ENCODE results near the gene GLYATL1B.

GLYATL1B gene

GRCh38 chr11:59137190-59137589, 51.1 kb downstream of the GLYATL1B start:
- Histone ChIP-seq H3K4me1 (ENCODE audit: insufficient read depth, low read length) (no peaks in the 10 kb centered on the region), H3K4me3 (ENCODE audit: low read depth in 1 of 2, low read length in 2 of 2) (no peak overlapping the region)

GRCh38 chr11:59138643-59139042, 52.5 kb downstream of the GLYATL1B start:
- H3K9me3 ChIP-seq (ENCODE audit: low read length): no peaks in the 10 kb centered on the region
- no peak overlapping the region for H3K27ac ChIP-seq (ENCODE audit: low read depth, low read length)
- H3K27me3 ChIP-seq (ENCODE audit: control insufficient read depth in 1 of 2, insufficient read depth in 2 of 2, low read length in 2 of 2): no peaks in the 10 kb centered on the region
- H3K4me3 ChIP-seq (ENCODE audit: low read depth in 1 of 2, low read length in 2 of 2): no peak overlapping the region
- peaks cover 6% of the 10 kb centered on the region for H3K36me3 ChIP-seq (ENCODE audit: insufficient read depth, low read length)
- H3K4me1 ChIP-seq (ENCODE audit: insufficient read depth, low read length): peaks cover 3% of the 10 kb centered on the region
- no peak overlapping the region for H3K9ac ChIP-seq (ENCODE audit: low read length)

More at GRCh38 chr11:59137190-59137589, 51.1 kb downstream of the GLYATL1B start:
- Histone ChIP-seq H3K27ac (ENCODE audit: low read depth, low read length) (no peak overlapping the region), H3K9me3 (ENCODE audit: low read length) (no peaks in the 10 kb centered on the region), H3K36me3 (ENCODE audit: insufficient read depth, low read length) (peaks cover 15% of the 10 kb centered on the region), H3K27me3 (ENCODE audit: control insufficient read depth in 1 of 2, insufficient read depth in 2 of 2, low read length in 2 of 2) (no peaks in the 10 kb centered on the region), H3K9ac (ENCODE audit: low read length) (no peak overlapping the region)

- H3K9ac ChIP-seq (ENCODE audit: low read length): no peak overlapping the region
These were observed 55.1 kb downstream of the GLYATL1B start for GRCh38 chr11:59141191-59141590.

GRCh38 chr11:59141673-59142460, 55.8 kb downstream of the GLYATL1B start:
- peak overlapping the region; percentile 97 for H3K27ac ChIP-seq (ENCODE audit: low read depth, low read length)
- peak overlapping the region; percentile 73 for H3K9ac ChIP-seq (ENCODE audit: low read length)
- no peaks in the 10 kb centered on the region for H3K36me3 ChIP-seq (ENCODE audit: insufficient read depth, low read length)
- H3K27me3 ChIP-seq (ENCODE audit: control insufficient read depth in 1 of 2, insufficient read depth in 2 of 2, low read length in 2 of 2): no peaks in the 10 kb centered on the region
- H3K4me1 ChIP-seq (ENCODE audit: insufficient read depth, low read length): peaks cover 17% of the 10 kb centered on the region
- H3K9me3 ChIP-seq (ENCODE audit: low read length): no peaks in the 10 kb centered on the region
- H3K4me3 ChIP-seq (ENCODE audit: low read depth in 1 of 2, low read length in 2 of 2): peak overlapping the region; percentile 88 to 94

More at GRCh38 chr11:59141191-59141590, 55.1 kb downstream of the GLYATL1B start:
- Histone ChIP-seq H3K9me3 (ENCODE audit: low read length) (no peaks in the 10 kb centered on the region), H3K4me3 (ENCODE audit: low read depth in 1 of 2, low read length in 2 of 2) (no peak overlapping the region), H3K4me1 (ENCODE audit: insufficient read depth, low read length) (peaks cover 17% of the 10 kb centered on the region), H3K27me3 (ENCODE audit: control insufficient read depth in 1 of 2, insufficient read depth in 2 of 2, low read length in 2 of 2) (no peaks in the 10 kb centered on the region), H3K36me3 (ENCODE audit: insufficient read depth, low read length) (no peaks in the 10 kb centered on the region), H3K27ac (ENCODE audit: low read depth, low read length) (no peak overlapping the region)

- Histone ChIP-seq H3K36me3 (ENCODE audit: insufficient read depth, low read length) (no peaks in the 10 kb centered on the region), H3K9ac (ENCODE audit: low read length) (peak within 1 kb of the TSS; percentile 73), H3K4me1 (ENCODE audit: insufficient read depth, low read length) (peaks cover 17% of the 10 kb centered on the region), H3K27ac (ENCODE audit: low read depth, low read length) (peak within 1 kb of the TSS; percentile 97), H3K27me3 (ENCODE audit: control insufficient read depth in 1 of 2, insufficient read depth in 2 of 2, low read length in 2 of 2) (no peaks in the 10 kb centered on the region), H3K4me3 (ENCODE audit: low read depth in 1 of 2, low read length in 2 of 2) (peak within 1 kb of the TSS; percentile 88 to 94), H3K9me3 (ENCODE audit: low read length) (no peaks in the 10 kb centered on the region)
These were observed 56.7 kb downstream of the GLYATL1B start, which contains the start of gene FAM111A for GRCh38 chr11:59142530-59143507. TSS of gene FAM111A (plus strand) at chr11:59142856. CDS start at chr11:59148873, 6,017 bp downstream.

- Histone ChIP-seq H3K27ac (ENCODE audit: low read depth, low read length) (peak overlapping the region; percentile 66), H3K27me3 (ENCODE audit: control insufficient read depth in 1 of 2, insufficient read depth in 2 of 2, low read length in 2 of 2) (no peaks in the 10 kb centered on the region), H3K4me1 (ENCODE audit: insufficient read depth, low read length) (peaks cover 17% of the 10 kb centered on the region), H3K9ac (ENCODE audit: low read length) (no peak overlapping the region), H3K4me3 (ENCODE audit: low read depth in 1 of 2, low read length in 2 of 2) (peak overlapping the region; percentile 43 to 94), H3K9me3 (ENCODE audit: low read length) (no peaks in the 10 kb centered on the region), H3K36me3 (ENCODE audit: insufficient read depth, low read length) (no peaks in the 10 kb centered on the region)
These were observed 58.0 kb downstream of the GLYATL1B start for GRCh38 chr11:59144096-59144495.

Measured in muscle layer of colon (tissue), 2 donors.